ENCODE data around the gene DIAPH3. TPM values are rescaled to one million over a fixed set of nuclear protein-coding genes. Genes with fewer than 3 reads are reported as not detected.

The DIAPH3 gene
- total RNA-seq, 1 experiment from 2014 or later: 15.4 TPM

- no peak overlapping the region for H3K4me3 ChIP-seq (ENCODE audit: insufficient read depth, low read depth, low read length)
- H3K36me3 ChIP-seq (replicated peaks; ENCODE audit: control insufficient read depth, insufficient read depth, low read length): no peaks in the 10 kb centered on the region
- DNase-seq: no peak
- H3K27me3 ChIP-seq (ENCODE audit: control insufficient read depth, insufficient read depth, low read length): no peaks in the 10 kb centered on the region
Observed at GRCh38 chr13:59782696-59783095, 381.0 kb downstream of the DIAPH3 start.

- no peaks in the 10 kb centered on the region for H3K27me3 ChIP-seq (ENCODE audit: control insufficient read depth, insufficient read depth, low read length)
- H3K4me3 ChIP-seq (ENCODE audit: insufficient read depth, low read depth, low read length): no peak overlapping the region
- H3K36me3 ChIP-seq (replicated peaks; ENCODE audit: control insufficient read depth, insufficient read depth, low read length): no peaks in the 10 kb centered on the region
- no peak for DNase-seq
Observed at GRCh38 chr13:59780058-59780457, 383.7 kb downstream of the DIAPH3 start.

GRCh38 chr13:59776924-59777690, 386.6 kb downstream of the DIAPH3 start:
- no peaks in the 10 kb centered on the region for H3K27me3 ChIP-seq (ENCODE audit: control insufficient read depth, insufficient read depth, low read length)
- no peak for DNase-seq
- no peaks in the 10 kb centered on the region for H3K36me3 ChIP-seq (replicated peaks; ENCODE audit: control insufficient read depth, insufficient read depth, low read length)

DNA sequence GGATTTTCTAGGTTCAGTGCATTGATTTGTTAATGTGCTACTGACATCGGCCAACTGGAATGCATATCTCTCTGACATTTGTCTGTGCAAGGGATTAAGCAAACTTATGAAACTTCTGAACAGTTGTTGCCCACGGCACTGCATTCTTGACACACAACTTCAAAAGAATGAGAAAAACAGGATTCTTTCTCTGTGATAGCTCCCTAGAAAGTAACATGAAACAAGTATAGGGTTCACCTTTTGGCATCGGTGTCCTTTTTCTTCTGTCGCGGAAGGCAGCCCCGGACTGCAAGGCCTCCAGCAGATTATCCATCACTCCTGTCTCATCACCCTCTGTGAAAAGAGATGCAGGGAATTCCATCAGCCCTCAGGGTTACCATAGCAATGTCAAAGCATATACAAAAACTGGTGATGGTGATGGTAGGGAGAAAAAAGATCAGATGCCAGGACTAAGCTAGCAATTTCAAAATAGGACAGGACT, 389.2 kb downstream of the DIAPH3 start:
- Histone ChIP-seq H3K36me3 (replicated peaks; ENCODE audit: control insufficient read depth, insufficient read depth, low read length) (no peaks in the 10 kb centered on the region), H3K27me3 (ENCODE audit: control insufficient read depth, insufficient read depth, low read length) (no peaks in the 10 kb centered on the region), H3K4me3 (ENCODE audit: insufficient read depth, low read depth, low read length) (no peak overlapping the region)
- DNase-seq: no peak

More at GRCh38 chr13:59776924-59777690, 386.6 kb downstream of the DIAPH3 start:
- no peak overlapping the region for H3K4me3 ChIP-seq (ENCODE audit: insufficient read depth, low read depth, low read length)

GRCh38 chr13:59771272-59771671, 392.5 kb downstream of the DIAPH3 start:
- Histone ChIP-seq H3K27me3 (ENCODE audit: control insufficient read depth, insufficient read depth, low read length) (no peaks in the 10 kb centered on the region), H3K4me3 (ENCODE audit: insufficient read depth, low read depth, low read length) (no peak overlapping the region), H3K36me3 (replicated peaks; ENCODE audit: control insufficient read depth, insufficient read depth, low read length) (no peaks in the 10 kb centered on the region)
- DNase-seq: peak; percentile 23

DNA sequence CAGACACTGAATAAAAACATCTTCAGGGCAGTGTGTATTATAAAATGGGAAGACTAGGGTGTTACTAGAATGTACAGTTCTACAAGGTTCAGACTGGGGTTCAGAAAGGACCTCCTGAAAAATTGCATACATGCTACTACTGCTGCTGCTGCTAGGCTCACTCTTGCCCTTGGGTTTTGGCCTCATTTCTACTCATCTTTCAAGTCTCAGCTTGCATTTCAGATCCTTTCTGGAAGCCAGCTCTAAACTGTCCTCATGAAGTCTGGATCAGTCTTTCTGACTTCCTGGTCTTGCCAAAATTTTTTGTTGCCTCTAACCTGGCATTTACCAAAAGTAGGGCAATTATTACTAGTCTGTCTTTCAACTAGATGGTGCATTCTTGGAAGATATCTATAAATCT, 393.3 kb downstream of the DIAPH3 start:
- H3K4me3 ChIP-seq (ENCODE audit: insufficient read depth, low read depth, low read length): no peak overlapping the region
- DNase-seq: no peak
- no peaks in the 10 kb centered on the region for H3K27me3 ChIP-seq (ENCODE audit: control insufficient read depth, insufficient read depth, low read length)
- H3K36me3 ChIP-seq (replicated peaks; ENCODE audit: control insufficient read depth, insufficient read depth, low read length): no peaks in the 10 kb centered on the region

DNA sequence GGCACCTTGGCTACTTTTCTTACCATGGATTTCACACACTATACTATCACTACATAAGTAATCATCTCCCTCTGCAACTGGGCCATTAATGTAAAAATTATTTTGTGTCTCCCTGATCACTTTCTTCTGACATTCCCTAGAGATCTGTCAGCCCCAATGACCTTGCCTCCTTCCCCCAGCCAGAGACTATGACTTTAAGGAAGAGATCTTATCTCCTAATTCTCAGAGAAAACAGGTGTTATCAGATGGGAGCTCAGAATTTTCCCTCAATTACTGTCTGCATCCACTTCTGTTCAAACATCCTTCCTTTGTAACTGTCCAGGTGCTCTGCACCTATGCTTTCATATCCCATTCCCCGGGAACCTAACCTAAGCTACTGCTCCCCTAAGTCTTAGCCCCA, 397.5 kb downstream of the DIAPH3 start:
- Histone ChIP-seq H3K4me3 (ENCODE audit: insufficient read depth, low read depth, low read length) (no peak overlapping the region), H3K36me3 (replicated peaks; ENCODE audit: control insufficient read depth, insufficient read depth, low read length) (no peaks in the 10 kb centered on the region), H3K27me3 (ENCODE audit: control insufficient read depth, insufficient read depth, low read length) (no peaks in the 10 kb centered on the region)
- DNase-seq: no peak

DNA sequence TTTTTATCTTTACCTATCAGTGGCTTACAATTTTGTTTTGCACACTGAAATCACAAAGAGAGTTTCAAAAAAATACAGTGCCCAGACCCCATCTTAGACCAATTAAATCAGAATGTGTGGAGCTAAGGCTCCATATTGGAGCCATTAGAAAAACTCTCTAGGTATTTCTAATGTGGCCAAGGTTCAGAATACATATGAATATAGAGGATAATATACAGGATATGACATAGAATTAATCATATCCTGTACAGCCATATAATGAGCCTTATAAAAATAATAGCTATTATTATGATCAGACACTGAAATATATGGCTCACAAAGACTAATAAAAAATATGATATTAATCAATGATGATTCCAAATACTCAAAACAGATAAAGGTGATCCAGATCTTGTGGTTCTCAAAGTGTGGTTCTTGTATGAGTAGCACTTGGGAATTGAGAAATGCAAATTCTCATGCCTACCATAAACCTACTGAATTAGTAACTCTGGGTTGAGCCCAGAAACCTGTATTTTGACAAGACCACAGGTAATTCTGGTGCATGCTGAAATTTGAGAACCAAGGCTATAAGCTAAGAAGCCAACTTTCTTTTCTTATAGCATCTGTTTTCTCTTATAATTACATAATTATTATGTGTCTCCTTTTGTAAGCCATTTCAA, 408.0 kb downstream of the DIAPH3 start:
- Histone ChIP-seq H3K36me3 (replicated peaks; ENCODE audit: control insufficient read depth, insufficient read depth, low read length) (no peaks in the 10 kb centered on the region), H3K27me3 (ENCODE audit: control insufficient read depth, insufficient read depth, low read length) (no peaks in the 10 kb centered on the region), H3K4me3 (ENCODE audit: insufficient read depth, low read depth, low read length) (no peak overlapping the region)
- no peak for DNase-seq

GRCh38 chr13:59754411-59754810, 409.3 kb downstream of the DIAPH3 start:
- Histone ChIP-seq H3K36me3 (replicated peaks; ENCODE audit: control insufficient read depth, insufficient read depth, low read length) (no peaks in the 10 kb centered on the region), H3K27me3 (ENCODE audit: control insufficient read depth, insufficient read depth, low read length) (no peaks in the 10 kb centered on the region), H3K4me3 (ENCODE audit: insufficient read depth, low read depth, low read length) (no peak overlapping the region)
- no peak for DNase-seq

- DNase-seq: peak; percentile 60
- H3K27me3 ChIP-seq (ENCODE audit: control insufficient read depth, insufficient read depth, low read length): no peaks in the 10 kb centered on the region
- no peaks in the 10 kb centered on the region for H3K36me3 ChIP-seq (replicated peaks; ENCODE audit: control insufficient read depth, insufficient read depth, low read length)
- no peak overlapping the region for H3K4me3 ChIP-seq (ENCODE audit: insufficient read depth, low read depth, low read length)
Observed at GRCh38 chr13:59750860-59751259, 412.9 kb downstream of the DIAPH3 start.

GRCh38 chr13:59748046-59748445, 415.7 kb downstream of the DIAPH3 start:
- no peaks in the 10 kb centered on the region for H3K36me3 ChIP-seq (replicated peaks; ENCODE audit: control insufficient read depth, insufficient read depth, low read length)
- H3K27me3 ChIP-seq (ENCODE audit: control insufficient read depth, insufficient read depth, low read length): no peaks in the 10 kb centered on the region
- no peak for DNase-seq
- H3K4me3 ChIP-seq (ENCODE audit: insufficient read depth, low read depth, low read length): no peak overlapping the region

DNA sequence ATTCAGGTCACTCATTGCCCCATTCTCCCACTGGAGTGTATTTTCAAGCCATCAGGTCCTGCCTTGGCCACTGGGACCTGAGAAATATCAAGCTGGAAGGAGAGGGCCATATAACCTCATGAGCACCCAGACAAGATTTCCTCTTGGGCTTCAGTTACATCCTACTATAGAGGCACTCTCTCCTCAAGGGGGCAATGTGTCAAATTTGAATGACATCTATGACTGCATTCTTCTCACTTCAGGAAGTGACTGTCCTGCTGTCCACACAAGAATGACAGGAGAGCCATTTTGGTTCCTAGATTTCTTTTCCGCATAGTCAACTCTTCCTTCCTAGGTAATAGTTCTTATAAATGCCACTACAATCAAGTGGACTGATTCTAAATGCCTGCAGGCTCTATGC, 416.2 kb downstream of the DIAPH3 start:
- Histone ChIP-seq H3K4me3 (ENCODE audit: insufficient read depth, low read depth, low read length) (no peak overlapping the region), H3K27me3 (ENCODE audit: control insufficient read depth, insufficient read depth, low read length) (no peaks in the 10 kb centered on the region), H3K36me3 (replicated peaks; ENCODE audit: control insufficient read depth, insufficient read depth, low read length) (no peaks in the 10 kb centered on the region)
- DNase-seq: no peak

DNA sequence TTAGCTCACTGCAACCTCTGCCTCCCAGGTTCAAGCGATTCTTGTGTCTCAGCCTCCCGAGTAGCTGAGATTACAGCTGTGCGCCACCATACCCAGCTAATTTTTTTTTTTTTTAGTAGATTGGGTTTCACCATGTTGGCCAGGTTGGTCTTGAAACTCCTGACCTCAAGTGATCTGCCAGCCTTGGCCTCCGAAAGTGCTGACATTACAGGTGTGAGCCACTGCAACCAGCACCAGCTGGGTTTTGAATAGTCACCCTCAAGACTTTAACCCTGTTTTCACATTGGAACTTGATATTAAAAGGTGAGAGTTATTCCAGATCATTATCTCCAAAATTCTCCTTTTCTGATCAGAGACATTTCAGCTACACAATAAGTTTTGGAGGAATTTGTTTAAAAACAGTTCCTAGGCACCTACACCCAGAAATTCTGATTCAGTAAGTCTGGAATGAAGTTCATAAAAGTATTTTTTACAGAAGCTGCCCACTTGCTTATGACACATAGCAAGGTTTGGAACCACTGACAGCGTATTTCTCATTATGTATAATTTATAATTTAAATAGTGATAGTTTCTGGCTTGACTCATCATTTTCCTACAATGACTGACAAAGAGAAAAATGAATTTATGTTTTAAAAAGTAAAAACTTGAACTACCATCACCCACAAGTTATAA, 417.3 kb downstream of the DIAPH3 start:
- Histone ChIP-seq H3K27me3 (ENCODE audit: control insufficient read depth, insufficient read depth, low read length) (no peaks in the 10 kb centered on the region), H3K36me3 (replicated peaks; ENCODE audit: control insufficient read depth, insufficient read depth, low read length) (no peaks in the 10 kb centered on the region), H3K4me3 (ENCODE audit: insufficient read depth, low read depth, low read length) (no peak overlapping the region)
- no peak for DNase-seq

- H3K36me3 ChIP-seq (replicated peaks; ENCODE audit: control insufficient read depth, insufficient read depth, low read length): no peaks in the 10 kb centered on the region
- no peaks in the 10 kb centered on the region for H3K27me3 ChIP-seq (ENCODE audit: control insufficient read depth, insufficient read depth, low read length)
- H3K4me3 ChIP-seq (ENCODE audit: insufficient read depth, low read depth, low read length): no peak overlapping the region
- DNase-seq: no peak
Observed at GRCh38 chr13:59745392-59745788, 418.3 kb downstream of the DIAPH3 start.

All from H7 (cell line).